Type B pancreatic cell (in vitro differentiated cells): ENCODE data around the gene SORCS1. TPM values are rescaled to one million over a fixed set of nuclear protein-coding genes. Genes with fewer than 3 reads are reported as not detected.

ENCODE experiments used
- DNase-seq: peaks from one replicate; pipeline ENCODE4 v3.0.0; 2021; ENCODE audit warnings: mixed read lengths; ENCODE audit not compliant: unreplicated experiment; ENCODE audit errors: extremely low spot score
- H3K27ac Mint-ChIP-seq: 2 replicates; pipeline ENCODE4 v1.8.0; 2021; ENCODE audit warnings: mild to moderate bottlenecking, mixed read lengths
- H3K27me3 Mint-ChIP-seq: 2 replicates; pipeline ENCODE4 v1.8.0; 2021; ENCODE audit warnings: mixed read lengths
- H3K36me3 Mint-ChIP-seq: 2 replicates; pipeline ENCODE4 v1.8.0; 2021; ENCODE audit warnings: mixed read lengths
- H3K4me1 Mint-ChIP-seq: one replicate; pipeline ENCODE4 v1.8.0; 2021; ENCODE audit warnings: mixed read lengths; ENCODE audit not compliant: unreplicated experiment
- H3K4me3 Mint-ChIP-seq: 2 replicates; pipeline ENCODE4 v1.8.0; 2021; ENCODE audit warnings: mild to moderate bottlenecking, mixed read lengths
- H3K9me3 Mint-ChIP-seq: 2 replicates; pipeline ENCODE4 v1.8.0; 2021; ENCODE audit warnings: mixed read lengths
- total RNA-seq: library from RNA; stranded (reverse); gene quantifications from 2 replicates; pipeline ENCODE4 v1.2.1, GENCODE V29; 2021; ENCODE audit warnings: low replicate concordance
- TF ChIP-seq, protein P1 (sequence below): fragments of 200-600 bp; sonication (generic); conservative IDR thresholded peaks from 2 replicates; pipeline ENCODE4 v1.5.0; 2021; ENCODE audit warnings: antibody characterized with exemption, mild to moderate bottlenecking

Gene SORCS1
- total RNA-seq, 1 donor from 2014 or later: 5.4 TPM

- Mint-ChIP-seq H3K36me3 (no peaks in the 10 kb centered on the region), H3K27me3 (no peaks in the 10 kb centered on the region), H3K4me3 (no peak overlapping the region), H3K4me1 (peaks cover 4% of the 10 kb centered on the region), H3K27ac (no peak overlapping the region), H3K9me3 (no peaks in the 10 kb centered on the region)
- TF ChIP-seq, protein P1, sequence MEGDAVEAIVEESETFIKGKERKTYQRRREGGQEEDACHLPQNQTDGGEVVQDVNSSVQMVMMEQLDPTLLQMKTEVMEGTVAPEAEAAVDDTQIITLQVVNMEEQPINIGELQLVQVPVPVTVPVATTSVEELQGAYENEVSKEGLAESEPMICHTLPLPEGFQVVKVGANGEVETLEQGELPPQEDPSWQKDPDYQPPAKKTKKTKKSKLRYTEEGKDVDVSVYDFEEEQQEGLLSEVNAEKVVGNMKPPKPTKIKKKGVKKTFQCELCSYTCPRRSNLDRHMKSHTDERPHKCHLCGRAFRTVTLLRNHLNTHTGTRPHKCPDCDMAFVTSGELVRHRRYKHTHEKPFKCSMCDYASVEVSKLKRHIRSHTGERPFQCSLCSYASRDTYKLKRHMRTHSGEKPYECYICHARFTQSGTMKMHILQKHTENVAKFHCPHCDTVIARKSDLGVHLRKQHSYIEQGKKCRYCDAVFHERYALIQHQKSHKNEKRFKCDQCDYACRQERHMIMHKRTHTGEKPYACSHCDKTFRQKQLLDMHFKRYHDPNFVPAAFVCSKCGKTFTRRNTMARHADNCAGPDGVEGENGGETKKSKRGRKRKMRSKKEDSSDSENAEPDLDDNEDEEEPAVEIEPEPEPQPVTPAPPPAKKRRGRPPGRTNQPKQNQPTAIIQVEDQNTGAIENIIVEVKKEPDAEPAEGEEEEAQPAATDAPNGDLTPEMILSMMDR: no peak
- no peak for DNase-seq
Observed at GRCh38 chr10:107072786-107073185, 91.7 kb downstream of the SORCS1 start.

GRCh38 chr10:107072028-107072427 lies 92.5 kb downstream of the SORCS1 start:
- H3K9me3 Mint-ChIP-seq: no peaks in the 10 kb centered on the region
- H3K27me3 Mint-ChIP-seq: no peaks in the 10 kb centered on the region
- no peak overlapping the region for H3K4me3 Mint-ChIP-seq
- no peak overlapping the region for H3K27ac Mint-ChIP-seq
- no peaks in the 10 kb centered on the region for H3K36me3 Mint-ChIP-seq
- TF ChIP-seq, protein P1: no peak
- peaks cover 4% of the 10 kb centered on the region for H3K4me1 Mint-ChIP-seq
- no peak for DNase-seq

GRCh38 chr10:107071301-107071700 lies 93.2 kb downstream of the SORCS1 start:
- H3K27me3 Mint-ChIP-seq: no peaks in the 10 kb centered on the region
- peaks cover 4% of the 10 kb centered on the region for H3K4me1 Mint-ChIP-seq
- H3K4me3 Mint-ChIP-seq: no peak overlapping the region
- H3K27ac Mint-ChIP-seq: no peak overlapping the region
- TF ChIP-seq, protein P1: no peak
- H3K36me3 Mint-ChIP-seq: no peaks in the 10 kb centered on the region
- DNase-seq: no peak
- no peaks in the 10 kb centered on the region for H3K9me3 Mint-ChIP-seq

DNA sequence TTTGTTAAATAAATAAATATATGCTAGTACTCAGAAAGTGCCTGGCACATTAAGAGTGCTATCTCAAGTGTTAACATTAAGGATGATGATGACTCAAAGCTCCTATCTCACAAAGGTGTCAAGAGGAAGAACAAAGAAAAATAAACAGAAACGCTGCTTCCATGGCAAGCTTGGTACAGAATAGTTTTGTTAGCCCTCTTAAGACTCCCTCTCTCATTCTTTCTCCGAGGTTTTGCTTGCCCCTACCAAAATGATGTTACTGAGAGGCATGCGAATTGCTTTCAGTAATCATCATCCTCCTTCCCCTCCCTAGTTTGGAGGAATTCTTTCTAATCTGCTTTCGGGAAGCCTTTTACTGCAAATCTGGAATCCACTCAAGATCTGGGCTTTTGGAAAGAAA lies 96.7 kb downstream of the SORCS1 start:
- no peaks in the 10 kb centered on the region for H3K36me3 Mint-ChIP-seq
- no peak overlapping the region for H3K4me3 Mint-ChIP-seq
- H3K4me1 Mint-ChIP-seq: peaks cover 4% of the 10 kb centered on the region
- H3K27me3 Mint-ChIP-seq: no peaks in the 10 kb centered on the region
- no peaks in the 10 kb centered on the region for H3K9me3 Mint-ChIP-seq
- no peak overlapping the region for H3K27ac Mint-ChIP-seq
- TF ChIP-seq, protein P1: no peak
- DNase-seq: no peak

DNA sequence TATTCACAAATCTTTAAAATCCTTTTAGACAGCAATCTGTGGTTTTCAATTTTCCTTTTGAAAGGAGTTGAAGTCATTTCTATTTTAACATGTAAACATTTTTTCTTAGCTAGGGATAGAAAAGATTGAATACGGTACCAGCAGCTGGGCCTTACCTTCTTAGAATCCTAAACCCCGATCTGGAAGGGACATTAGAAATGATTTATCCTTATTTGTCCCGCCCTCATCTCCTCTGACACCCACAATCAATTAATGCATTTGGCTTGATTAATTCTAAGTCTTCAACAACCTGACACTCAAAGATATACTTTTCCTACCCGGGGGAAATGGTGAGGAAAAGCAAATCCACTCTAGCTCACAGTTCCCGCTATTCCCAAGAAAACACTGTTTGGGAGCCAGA lies 100.4 kb downstream of the SORCS1 start:
- no peaks in the 10 kb centered on the region for H3K36me3 Mint-ChIP-seq
- no peak overlapping the region for H3K27ac Mint-ChIP-seq
- H3K4me3 Mint-ChIP-seq: no peak overlapping the region
- H3K9me3 Mint-ChIP-seq: no peaks in the 10 kb centered on the region
- TF ChIP-seq, protein P1: no peak
- no peaks in the 10 kb centered on the region for H3K4me1 Mint-ChIP-seq
- no peak for DNase-seq
- no peaks in the 10 kb centered on the region for H3K27me3 Mint-ChIP-seq

GRCh38 chr10:107059872-107060271 lies 104.6 kb downstream of the SORCS1 start:
- Mint-ChIP-seq H3K27ac (no peak overlapping the region), H3K9me3 (no peaks in the 10 kb centered on the region), H3K4me1 (peaks cover 20% of the 10 kb centered on the region), H3K4me3 (no peak overlapping the region), H3K36me3 (no peaks in the 10 kb centered on the region), H3K27me3 (peaks cover 11% of the 10 kb centered on the region)
- DNase-seq: no peak
- TF ChIP-seq, protein P1: no peak
